ENCODE measurements around the gene SUGP2. TPM values are rescaled to one million over a fixed set of nuclear protein-coding genes. Genes with fewer than 3 reads are reported as not detected.

SUGP2 gene
- polyA plus RNA-seq, 1 donor from 2014 or later = 204 TPM

- H3K9me3 ChIP-seq (ENCODE audit: low read length) = no peaks in the 10 kb centered on the region
- no peak overlapping the region for H3K4me2 ChIP-seq (ENCODE audit: low read length)
- H4K20me1 ChIP-seq (ENCODE audit: insufficient read depth) = peaks cover 10% of the 10 kb centered on the region
- peaks cover 5% of the 10 kb centered on the region for H3K36me3 ChIP-seq (ENCODE audit: insufficient read depth, low read length)
- no peaks in the 10 kb centered on the region for H3K27me3 ChIP-seq (ENCODE audit: insufficient read depth, low read depth, low read length)
- H3K9ac ChIP-seq (ENCODE audit: low read length) = no peak overlapping the region
- no peaks in the 10 kb centered on the region for H3K9me2 ChIP-seq (ENCODE audit: insufficient read depth, low read length)
- H3K79me2 ChIP-seq (replicated peaks; ENCODE audit: insufficient read depth, low read length) = peaks cover 30% of the 10 kb centered on the region
- no peak overlapping the region for H3K4me3 ChIP-seq (ENCODE audit: low read length)
- H3F3A ChIP-seq (ENCODE audit: insufficient read depth, low read length, poor library complexity, severe bottlenecking) = no peaks in the 10 kb centered on the region
- no peak overlapping the region for H3K27ac ChIP-seq (ENCODE audit: low read length)
- H2AFZ ChIP-seq (ENCODE audit: low read depth, low read length) = no peak overlapping the region
- TF ChIP-seq RAD21 (conservative IDR thresholded peaks at IDR 0.05) (no peak), CTCF (IDR thresholded peaks at IDR 0.05; ENCODE audit: poor library complexity, severe bottlenecking) (no peak), TAF1 (IDR thresholded peaks at IDR 0.05; ENCODE audit: low read depth) (no peak), EZH2 (IDR thresholded peaks at IDR 0.05; ENCODE audit: borderline replicate concordance, insufficient read depth, low read length, poor library complexity, severe bottlenecking) (no peak), MXI1 (conservative IDR thresholded peaks at IDR 0.05; ENCODE audit: poor library complexity, severe bottlenecking) (no peak), POLR2AphosphoS5 (IDR thresholded peaks at IDR 0.05) (no peak), EP300 (conservative IDR thresholded peaks at IDR 0.05; ENCODE audit: poor library complexity, severe bottlenecking) (no peak), REST (IDR thresholded peaks at IDR 0.05; ENCODE audit: borderline replicate concordance) (no peak), SMC3 (conservative IDR thresholded peaks at IDR 0.05; ENCODE audit: poor library complexity) (no peak)
Measured at GRCh38 chr19:19021115-19021514, 12.2 kb downstream of the SUGP2 start.

GRCh38 chr19:19010551-19010950 lies 22.8 kb downstream of the SUGP2 start:
- Histone ChIP-seq H3K27me3 (ENCODE audit: insufficient read depth, low read depth, low read length) (no peaks in the 10 kb centered on the region), H3K9ac (ENCODE audit: low read length) (no peak overlapping the region), H3K79me2 (replicated peaks; ENCODE audit: insufficient read depth, low read length) (no peaks in the 10 kb centered on the region), H3K27ac (ENCODE audit: low read length) (no peak overlapping the region), H3K9me2 (ENCODE audit: insufficient read depth, low read length) (no peaks in the 10 kb centered on the region), H3K4me2 (ENCODE audit: low read length) (no peak overlapping the region), H3K36me3 (ENCODE audit: insufficient read depth, low read length) (peaks cover 7% of the 10 kb centered on the region), H3F3A (ENCODE audit: insufficient read depth, low read length, poor library complexity, severe bottlenecking) (no peaks in the 10 kb centered on the region), H2AFZ (ENCODE audit: low read depth, low read length) (no peak overlapping the region), H3K4me3 (ENCODE audit: low read length) (no peak overlapping the region), H3K9me3 (ENCODE audit: low read length) (no peaks in the 10 kb centered on the region), H4K20me1 (ENCODE audit: insufficient read depth) (no peaks in the 10 kb centered on the region)
- TF ChIP-seq RAD21 (conservative IDR thresholded peaks at IDR 0.05) (no peak), MXI1 (conservative IDR thresholded peaks at IDR 0.05; ENCODE audit: poor library complexity, severe bottlenecking) (no peak), POLR2AphosphoS5 (IDR thresholded peaks at IDR 0.05) (no peak), TAF1 (IDR thresholded peaks at IDR 0.05; ENCODE audit: low read depth) (no peak), CTCF (IDR thresholded peaks at IDR 0.05; ENCODE audit: poor library complexity, severe bottlenecking) (no peak), SMC3 (conservative IDR thresholded peaks at IDR 0.05; ENCODE audit: poor library complexity) (no peak), EP300 (conservative IDR thresholded peaks at IDR 0.05; ENCODE audit: poor library complexity, severe bottlenecking) (no peak)

Data from neural cell (in vitro differentiated cells).